ENCODE data around the gene CD177. TPM values are rescaled to one million over a fixed set of nuclear protein-coding genes. Genes with fewer than 3 reads are reported as not detected.

Gene CD177
- total RNA-seq, 4 donors from 2014 or later: 0.42 to 4.3 (median 0.74) TPM

DNA sequence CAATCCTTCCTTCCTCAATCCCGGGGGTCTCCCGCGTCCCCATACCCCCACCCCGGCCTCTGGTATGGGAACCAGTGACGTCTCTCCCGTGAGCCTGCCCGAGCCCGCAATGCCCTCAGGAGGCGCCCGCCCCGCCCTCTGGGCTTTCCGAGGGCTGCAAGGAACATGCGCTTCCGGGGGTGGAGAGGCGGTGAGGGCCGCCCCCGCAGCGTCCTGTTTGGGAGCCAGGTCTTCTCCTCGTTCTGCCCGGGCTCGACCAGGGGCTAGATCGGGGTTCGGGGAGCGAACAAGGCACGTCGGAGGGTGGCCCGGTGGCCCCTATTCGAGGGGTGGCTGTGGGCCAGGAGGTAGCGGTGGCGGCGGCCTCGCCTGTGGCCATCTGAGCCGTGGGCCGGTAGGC lies 54.6 kb downstream of the CD177 start:
- H3K4me3 ChIP-seq: no peak overlapping the region
- no peaks in the 10 kb centered on the region for H3K36me3 ChIP-seq
- no peak for DNase-seq (ENCODE audit: extremely low spot score)
- H3K9me3 ChIP-seq: no peaks in the 10 kb centered on the region
- H3K27me3 ChIP-seq: peaks cover 0 to 20% (median 0%) of the 10 kb centered on the region in 4 donors
- 86% methylated on average over 33 of the region's 34 CpGs for WGBS
- intact Hi-C loops (cut with DNase I): no loop called here
- no peak overlapping the region for H3K27ac ChIP-seq (replicated peaks in 1 of 4)
- no peak for TF ChIP-seq EP300 (IDR thresholded peaks at IDR 0.05)
- no peak for TF ChIP-seq POLR2A (IDR thresholded peaks at IDR 0.05; ENCODE audit: low read depth)
- TF ChIP-seq, protein P1, sequence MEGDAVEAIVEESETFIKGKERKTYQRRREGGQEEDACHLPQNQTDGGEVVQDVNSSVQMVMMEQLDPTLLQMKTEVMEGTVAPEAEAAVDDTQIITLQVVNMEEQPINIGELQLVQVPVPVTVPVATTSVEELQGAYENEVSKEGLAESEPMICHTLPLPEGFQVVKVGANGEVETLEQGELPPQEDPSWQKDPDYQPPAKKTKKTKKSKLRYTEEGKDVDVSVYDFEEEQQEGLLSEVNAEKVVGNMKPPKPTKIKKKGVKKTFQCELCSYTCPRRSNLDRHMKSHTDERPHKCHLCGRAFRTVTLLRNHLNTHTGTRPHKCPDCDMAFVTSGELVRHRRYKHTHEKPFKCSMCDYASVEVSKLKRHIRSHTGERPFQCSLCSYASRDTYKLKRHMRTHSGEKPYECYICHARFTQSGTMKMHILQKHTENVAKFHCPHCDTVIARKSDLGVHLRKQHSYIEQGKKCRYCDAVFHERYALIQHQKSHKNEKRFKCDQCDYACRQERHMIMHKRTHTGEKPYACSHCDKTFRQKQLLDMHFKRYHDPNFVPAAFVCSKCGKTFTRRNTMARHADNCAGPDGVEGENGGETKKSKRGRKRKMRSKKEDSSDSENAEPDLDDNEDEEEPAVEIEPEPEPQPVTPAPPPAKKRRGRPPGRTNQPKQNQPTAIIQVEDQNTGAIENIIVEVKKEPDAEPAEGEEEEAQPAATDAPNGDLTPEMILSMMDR (IDR thresholded peaks at IDR 0.05): no peak
- TF ChIP-seq POLR2AphosphoS5 (IDR thresholded peaks at IDR 0.05): no peak
- H3K4me1 ChIP-seq: no peaks in the 10 kb centered on the region

DNA sequence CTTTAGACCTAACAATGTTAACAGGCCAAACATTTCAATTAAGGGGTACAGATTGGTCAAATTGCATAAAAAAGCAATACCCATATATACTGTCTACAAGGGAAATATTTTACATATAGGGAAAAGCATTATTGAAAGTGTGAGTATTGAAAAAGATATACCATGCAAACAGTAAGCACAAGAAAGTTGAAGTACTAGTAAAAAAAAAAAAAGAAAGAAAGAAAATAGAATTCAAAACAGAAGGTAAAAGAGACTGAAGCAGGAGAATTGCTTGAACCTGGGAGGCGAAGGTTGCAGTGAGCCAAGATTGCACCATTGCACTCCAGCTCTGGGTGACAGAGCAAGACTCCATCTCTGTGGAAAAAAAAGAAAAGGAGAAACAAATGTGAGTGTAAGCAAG lies 55.9 kb downstream of the CD177 start:
- no peaks in the 10 kb centered on the region for H3K4me1 ChIP-seq
- no peak for DNase-seq (ENCODE audit: extremely low spot score)
- no peaks in the 10 kb centered on the region for H3K9me3 ChIP-seq
- no peaks in the 10 kb centered on the region for H3K36me3 ChIP-seq
- WGBS: 86% methylated on average over 1 of the region's 1 CpG
- H3K4me3 ChIP-seq: no peak overlapping the region
- H3K27ac ChIP-seq (replicated peaks in 1 of 4): no peak overlapping the region
- intact Hi-C loops (cut with DNase I): no loop called here
- TF ChIP-seq POLR2A (IDR thresholded peaks at IDR 0.05; ENCODE audit: low read depth): no peak
- TF ChIP-seq, protein P1 (IDR thresholded peaks at IDR 0.05): no peak
- TF ChIP-seq EP300 (IDR thresholded peaks at IDR 0.05): no peak
- TF ChIP-seq POLR2AphosphoS5 (IDR thresholded peaks at IDR 0.05): no peak
- H3K27me3 ChIP-seq: peaks cover 0 to 13% (median 0%) of the 10 kb centered on the region in 4 donors

DNA sequence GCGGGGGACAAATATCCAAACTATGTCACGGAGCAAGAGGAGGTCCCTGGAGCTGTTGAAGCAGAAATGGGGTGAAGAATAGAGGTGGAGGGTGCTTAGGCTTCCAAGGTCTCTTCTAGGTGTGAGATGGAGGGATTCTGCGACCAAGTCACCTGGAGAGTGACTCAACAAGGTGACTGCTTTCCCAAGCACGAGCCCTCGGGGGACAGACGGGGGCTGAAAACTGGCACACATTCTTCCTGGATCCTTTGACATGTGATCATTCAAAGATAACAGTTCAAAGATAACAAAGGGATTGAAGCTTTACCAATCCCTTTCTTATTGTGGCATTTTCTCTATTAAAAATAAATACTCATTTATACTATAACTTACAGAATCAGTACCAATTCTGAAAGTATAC lies 59.0 kb downstream of the CD177 start:
- Histone ChIP-seq H3K4me1 (no peaks in the 10 kb centered on the region), H3K27ac (replicated peaks in 1 of 4) (no peak overlapping the region), H3K27me3 (peaks cover 0 to 6% (median 0%) of the 10 kb centered on the region in 4 donors), H3K36me3 (no peaks in the 10 kb centered on the region), H3K9me3 (no peaks in the 10 kb centered on the region), H3K4me3 (no peak overlapping the region)
- 73% methylated on average over 6 of the region's 6 CpGs for WGBS
- intact Hi-C loops (cut with DNase I): no loop called here
- no peak for TF ChIP-seq POLR2AphosphoS5 (IDR thresholded peaks at IDR 0.05)
- TF ChIP-seq POLR2A (IDR thresholded peaks at IDR 0.05; ENCODE audit: low read depth): no peak
- TF ChIP-seq, protein P1 (IDR thresholded peaks at IDR 0.05): no peak
- TF ChIP-seq EP300 (IDR thresholded peaks at IDR 0.05): no peak
- no peak for DNase-seq (ENCODE audit: extremely low spot score)

Other genes with a start within 250 kb of the CD177 start
- not detected for gene PSG5, start 167.2 kb upstream of the CD177 start, total RNA-seq
- 1 to 10 TPM in 1 of 4 donors, not detected in 3; 1.2 TPM for gene PSG4, start 148.0 kb upstream of the CD177 start, total RNA-seq
- gene PSG9, start 84.2 kb upstream of the CD177 start, total RNA-seq: not detected
- not detected for gene TEX101, start 61.2 kb downstream of the CD177 start, total RNA-seq
- 1 to 10 TPM in 1 of 4 donors, under 1 TPM in 3; 0.42 to 1.4 (median 0.84) TPM for gene LYPD3, start 111.9 kb downstream of the CD177 start, total RNA-seq
- gene PHLDB3, start 151.1 kb downstream of the CD177 start, total RNA-seq: 10 to 100 TPM; 10.3 to 16.2 (median 12.6) TPM
- 10 to 100 TPM; 48.2 to 63.2 (median 55.9) TPM for gene ETHE1, start 173.5 kb downstream of the CD177 start, total RNA-seq
- under 1 TPM; 0.66 to 0.97 (median 0.82) TPM for gene ZNF575, start 179.5 kb downstream of the CD177 start, total RNA-seq
- gene XRCC1, start 221.8 kb downstream of the CD177 start, total RNA-seq: 10 to 100 TPM; 21.2 to 27.2 (median 24.4) TPM
- gene PINLYP, start 222.1 kb downstream of the CD177 start, total RNA-seq: 1 to 10 TPM; 3.3 to 6.2 (median 4.9) TPM
- 10 to 100 TPM; 20.3 to 36.0 (median 28.6) TPM for gene IRGQ, start 242.4 kb downstream of the CD177 start, total RNA-seq
- 10 to 100 TPM in 3 of 4 donors, 1 to 10 TPM in 1; 10.0 to 18.6 (median 16.6) TPM for gene ZNF576, start 242.9 kb downstream of the CD177 start, total RNA-seq